Ammon's horn (tissue), 1 donor: ENCODE results near the gene PPP1R9B.
A peak's percentile ranks its signal among the peaks of the same experiment; 100 is the strongest.

Experiments used
- DNase-seq: peaks from one replicate; pipeline ENCODE4 v3.0.0-alpha.2; 2016; ENCODE audit warnings: low spot score

PPP1R9B gene

DNA sequence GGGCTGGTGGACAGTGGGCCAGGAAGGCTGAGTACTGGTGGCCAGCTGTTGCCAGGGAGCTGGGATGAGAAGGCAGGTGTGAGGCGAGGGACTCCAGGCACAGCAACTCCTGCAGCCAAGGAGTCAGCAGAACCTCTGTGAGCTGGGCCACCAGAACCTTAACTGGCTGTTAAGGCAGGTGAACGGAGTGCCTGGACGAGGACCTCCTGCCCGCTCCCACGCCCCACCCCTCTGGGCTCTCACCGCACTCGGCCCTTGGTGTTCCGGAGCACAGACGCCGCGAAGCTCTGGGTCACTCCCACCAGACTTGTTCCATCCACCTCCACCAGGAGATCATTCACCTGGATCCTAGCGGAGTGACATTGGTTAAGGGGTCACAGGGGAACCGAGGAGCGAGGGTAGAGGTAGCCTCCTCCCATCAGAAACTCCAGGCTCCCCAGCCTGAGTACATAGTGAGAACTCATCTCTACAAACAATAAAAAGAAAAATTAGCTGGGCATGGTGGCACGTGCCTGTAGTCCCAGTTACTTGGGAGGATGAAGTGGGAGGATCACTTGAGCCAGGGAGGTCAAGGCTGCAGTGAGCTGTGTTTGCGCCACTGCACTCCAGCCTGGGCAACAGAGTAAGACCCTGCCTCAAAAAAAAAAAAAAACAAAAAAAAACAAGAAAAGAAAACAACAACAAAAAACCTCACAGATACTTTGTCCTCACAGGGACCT is 9.3 kb downstream of the PPP1R9B start:
- no peak for DNase-seq

- peak; percentile 85 for DNase-seq
Observed at GRCh38 chr17:50139950-50140885, 10.3 kb downstream of the PPP1R9B start.

GRCh38 chr17:50139185-50139783 is 11.2 kb downstream of the PPP1R9B start:
- DNase-seq: no peak

GRCh38 chr17:50137042-50137441 is 13.4 kb downstream of the PPP1R9B start:
- no peak for DNase-seq

DNA sequence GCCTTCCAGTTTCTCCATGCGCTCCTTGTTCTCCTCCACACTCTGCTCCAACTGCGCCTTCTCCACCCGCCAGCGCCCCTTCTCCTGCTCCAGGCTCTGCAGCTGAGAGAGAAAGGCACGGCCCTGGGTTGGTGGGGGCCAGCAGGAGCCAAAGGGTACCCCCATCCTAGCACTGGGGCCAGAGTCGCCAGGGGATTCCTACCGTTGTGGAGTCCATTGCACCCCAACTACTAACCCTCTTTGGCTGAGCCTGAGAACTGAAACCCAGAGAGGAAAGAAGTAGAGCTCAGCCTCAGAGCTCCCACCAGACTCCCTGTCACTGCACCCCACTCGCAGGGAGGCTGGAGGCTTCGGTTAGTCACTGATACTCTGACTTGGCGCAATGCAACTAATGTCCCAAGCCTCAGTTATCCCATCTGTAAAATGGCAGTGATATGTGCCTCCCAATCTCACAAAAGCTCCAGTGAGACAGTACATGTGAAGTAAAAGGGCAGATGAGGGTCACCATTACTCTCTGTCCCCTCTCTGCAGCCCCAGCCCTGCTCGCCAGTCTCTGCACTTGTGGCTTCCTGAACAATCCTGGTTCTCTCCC is 14.3 kb downstream of the PPP1R9B start:
- DNase-seq: no peak

- DNase-seq: no peak
Observed at GRCh38 chr17:50135316-50136095, 15.0 kb downstream of the PPP1R9B start.

GRCh38 chr17:50134206-50135110 is 16.0 kb downstream of the PPP1R9B start:
- DNase-seq: no peak

GRCh38 chr17:50133769-50134099 is 16.7 kb downstream of the PPP1R9B start:
- DNase-seq: no peak

- no peak for DNase-seq
Observed at GRCh38 chr17:50133028-50133768, 17.3 kb downstream of the PPP1R9B start.

DNA sequence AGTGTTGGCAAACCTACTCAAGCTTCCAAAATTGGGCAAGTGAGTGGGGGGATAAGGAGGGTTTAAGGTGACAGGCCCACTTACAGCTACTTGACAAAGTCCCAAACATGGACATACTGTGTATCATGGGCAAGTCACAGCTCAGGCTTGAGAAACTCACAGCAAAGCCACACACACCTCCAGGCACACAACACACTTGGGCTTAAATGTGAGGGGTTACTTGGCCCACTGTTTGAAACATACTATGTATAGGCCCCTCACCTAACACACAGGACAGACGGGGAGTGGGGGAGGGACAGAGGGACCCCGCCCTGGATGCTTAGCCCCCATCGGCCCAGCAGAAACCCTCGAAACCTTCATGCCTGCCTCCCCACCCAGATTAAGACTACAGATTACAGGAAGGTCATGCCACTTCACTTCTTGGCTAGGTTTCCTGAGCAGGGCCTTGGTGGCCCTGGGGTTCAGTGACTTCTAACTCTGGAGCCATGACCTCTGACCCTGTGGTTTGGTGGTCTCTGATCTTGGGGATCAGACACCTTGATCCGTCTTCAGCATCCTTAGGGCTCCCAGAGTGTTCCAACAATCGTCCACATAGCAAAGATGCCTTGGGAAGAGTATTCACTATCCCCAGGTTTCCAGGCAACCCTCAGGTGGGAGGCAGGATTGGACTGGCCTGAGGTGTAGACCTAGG is 18.2 kb downstream of the PPP1R9B start:
- no peak for DNase-seq

DNA sequence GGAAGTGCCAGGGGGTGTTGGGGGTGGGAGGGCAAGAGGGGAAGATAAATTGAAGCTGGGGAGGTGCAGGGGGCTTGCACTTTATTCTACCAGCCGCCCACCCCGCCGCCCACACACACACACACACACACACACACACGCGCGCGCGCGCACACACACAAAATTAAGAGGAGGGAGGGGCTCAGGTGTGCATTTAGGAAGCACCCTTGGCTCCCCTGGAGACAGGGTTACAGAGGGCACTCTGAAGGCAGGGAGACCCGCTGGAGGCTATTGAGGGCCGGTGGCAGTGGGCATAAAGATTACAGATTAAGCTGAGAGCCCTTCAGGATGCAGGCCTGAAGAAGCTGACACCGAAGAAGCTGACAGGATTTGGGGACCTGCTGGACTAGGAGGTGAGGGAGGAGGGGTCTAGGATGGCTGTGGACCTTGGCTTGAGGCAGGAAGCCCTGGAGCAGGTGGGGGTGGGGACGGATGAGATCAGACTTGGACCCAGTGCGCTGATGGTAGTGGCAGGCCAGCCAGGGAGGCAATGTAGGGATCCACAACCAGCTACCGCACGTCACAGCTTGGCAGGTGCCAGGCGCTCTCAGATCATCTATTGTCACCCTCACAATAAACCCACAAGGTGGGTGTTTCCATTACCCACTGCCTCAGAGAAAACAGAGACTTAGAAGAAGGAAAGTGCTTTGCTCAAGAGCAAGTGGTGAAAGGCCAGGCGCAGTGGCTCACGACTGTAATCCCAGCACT is 19.7 kb downstream of the PPP1R9B start:
- DNase-seq: no peak

DNA sequence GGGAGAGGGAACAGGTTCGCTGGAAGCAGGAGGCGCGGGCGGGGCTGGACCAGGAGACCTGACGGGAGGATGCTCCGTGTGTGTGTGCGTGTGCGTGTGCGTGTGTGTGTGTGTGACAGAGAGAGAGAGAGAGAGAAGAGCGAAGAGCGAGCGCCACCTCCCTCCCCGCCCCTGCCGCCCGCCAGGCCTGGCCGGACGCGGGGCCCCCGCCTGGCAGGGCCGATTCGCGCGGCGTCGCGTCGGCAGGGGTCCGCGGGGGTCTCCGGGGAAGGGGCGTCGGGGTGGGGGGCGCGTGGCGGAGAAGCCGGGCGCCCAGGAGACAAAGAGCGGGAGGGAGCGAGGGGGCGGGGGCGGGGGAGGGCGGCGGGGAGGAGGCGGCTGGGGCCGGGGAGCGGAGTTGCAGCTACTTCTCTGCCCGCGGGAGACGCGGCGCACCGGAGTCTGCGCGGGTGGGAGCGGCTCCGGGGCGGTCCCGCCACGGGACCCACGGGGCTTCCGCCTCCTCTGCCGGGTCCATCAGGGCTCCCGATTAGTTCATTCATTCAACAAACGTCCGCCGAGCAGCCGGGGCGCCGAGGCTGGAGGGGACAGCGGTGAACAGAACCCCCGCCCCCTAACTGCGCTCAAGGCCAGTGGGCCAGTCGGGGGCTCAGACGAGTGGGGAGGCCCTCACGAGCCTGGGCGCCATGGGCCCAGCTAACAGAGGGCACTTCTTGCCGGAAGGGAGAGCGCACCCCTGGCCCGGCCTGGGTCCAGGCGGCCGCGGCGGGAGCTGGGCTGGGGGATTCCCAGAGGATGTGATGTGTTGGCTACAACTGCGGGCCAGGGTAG is 20.5 kb downstream of the PPP1R9B start, which contains the start of gene SAMD14:
Gene SAMD14, minus strand, starts transcription at position 433 of the 831 bp plus-strand sequence. CDS start 5,201 bp downstream, outside the sequence.
- DNase-seq: no peak

DNA sequence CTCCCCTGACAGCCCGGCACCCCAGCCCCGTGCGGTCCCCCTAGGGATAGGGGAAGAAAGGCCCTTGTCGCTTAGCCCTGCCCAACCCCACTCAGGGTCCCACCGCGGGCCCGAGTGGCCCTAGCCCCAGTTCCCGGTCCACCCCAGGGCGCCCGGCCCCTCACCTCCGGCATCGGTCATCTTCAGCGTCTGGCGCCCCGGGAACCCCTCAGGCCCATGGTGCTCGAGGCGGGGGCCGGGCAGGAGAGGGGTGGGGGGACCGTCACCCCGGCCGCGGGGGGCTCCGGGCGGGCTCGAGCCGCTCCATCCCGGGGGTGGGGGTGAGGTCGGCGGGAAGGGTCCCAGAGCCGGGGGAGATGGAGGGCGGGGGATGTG is 21.1 kb downstream of the PPP1R9B start:
- no peak for DNase-seq

GRCh38 chr17:50128441-50129352 is 21.8 kb downstream of the PPP1R9B start:
- no peak for DNase-seq

DNA sequence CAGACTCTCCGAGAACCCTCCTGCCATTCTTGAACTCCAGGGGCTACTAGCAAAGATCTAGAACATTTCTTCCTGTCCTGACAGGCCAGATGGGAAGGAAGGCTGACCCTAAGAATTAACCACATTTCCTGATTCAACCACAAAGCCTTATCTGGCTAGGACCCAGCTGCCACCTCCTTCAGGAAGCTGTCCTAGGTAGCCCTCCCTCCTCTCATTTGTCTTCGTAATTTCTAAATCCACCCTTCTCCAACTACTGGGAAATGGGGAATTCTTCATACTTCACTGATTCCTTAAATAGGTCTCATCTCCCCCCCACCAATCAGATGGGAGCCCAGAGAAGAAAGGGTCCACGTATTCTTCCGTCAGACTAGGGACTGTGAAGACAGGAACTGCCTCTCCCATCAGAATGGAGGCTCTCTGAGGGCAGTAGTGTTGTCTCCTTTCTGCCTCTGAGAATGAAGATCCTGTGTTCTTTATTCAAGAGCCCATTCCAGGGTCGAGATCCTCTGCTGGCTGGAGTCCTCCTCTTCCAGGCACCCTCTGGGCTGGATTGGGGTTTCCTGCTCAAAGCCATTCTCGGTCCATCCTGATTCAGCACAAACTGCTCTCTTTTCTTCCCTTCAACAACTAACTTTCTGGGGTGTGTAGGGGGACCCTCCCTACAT is 22.6 kb downstream of the PPP1R9B start:
- DNase-seq: no peak
